B cell (primary cell): ENCODE data around the gene SPECC1L. TPM values are rescaled to one million over a fixed set of nuclear protein-coding genes. Genes with fewer than 3 reads are reported as not detected.
"Not testable (repeated sequence)": the region's sequence is repeated elsewhere in the genome, so short reads cannot be mapped to it uniquely, and the experiment has no call there.

Experiments
- ATAC-seq: fragments of 200-7000 bp; cut with Tn5 transposase; one replicate; pipeline ENCODE4 v1.10.0; 2021; ENCODE audit warnings: low read depth, mild to moderate bottlenecking, moderate number of reproducible peaks, moderate library complexity
- CTCF ChIA-PET: fragments of 350-600 bp; sonication (Branson Sonifier 250); formaldehyde crosslinking; loops from one replicate; lab custom pipeline; 2021; ENCODE audit warnings: antibody characterized with exemption, inconsistent platforms; lab: Charles Lee
- POLR2A ChIA-PET: fragments of 350-600 bp; sonication (Branson Sonifier 250); formaldehyde crosslinking; loops from one replicate; lab custom pipeline; 2021; ENCODE audit warnings: antibody characterized with exemption; lab: Charles Lee
- DNase-seq: peaks from one replicate; pipeline ENCODE4 v3.0.0; 2013
- H2AFZ ChIP-seq: 2 replicates; pipeline ENCODE4 v1.6.1; 2012; ENCODE audit warnings: mild to moderate bottlenecking, low read depth, low read length; ENCODE audit not compliant: insufficient read depth, poor library complexity, severe bottlenecking
- H3K27ac ChIP-seq, 2 donors: 1 replicate in 1 of 2; 2 replicates in 1 of 2; pipeline ENCODE4 v1.5.1; 2012 to 2013; ENCODE audit warnings: low read length in 2 of 2, mild to moderate bottlenecking in 2 of 2, moderate library complexity in 1 of 2
- H3K27me3 ChIP-seq, 4 experiments: fragments of 200-600 bp in 1 of 4; sonication (generic) in 1 of 4; replicated peaks in 1 of 4; 1 replicate in 2 of 4; 2 replicates in 2 of 4; pipeline versions ENCODE4 v1.6.1 to v1.7.0; 2013 to 2016; ENCODE audit warnings: low read length in 3 of 4, mild to moderate bottlenecking in 2 of 4, mixed read lengths in 1 of 4, moderate library complexity in 1 of 4; ENCODE audit not compliant: insufficient read depth in 4 of 4, control insufficient read depth in 3 of 4; ENCODE audit errors: control extremely low read depth in 1 of 4
- H3K36me3 ChIP-seq, 2 experiments: replicated peaks in 1 of 2; 1 replicate in 1 of 2; 2 replicates in 1 of 2; pipeline versions ENCODE4 v1.6.1 to v1.7.1; 2013; ENCODE audit warnings: low read length in 1 of 2; ENCODE audit not compliant: insufficient read depth in 2 of 2, control insufficient read depth in 1 of 2; ENCODE audit errors: control extremely low read depth in 1 of 2, extremely low read depth in 1 of 2
- H3K4me1 ChIP-seq, 2 donors: fragments of 200-600 bp in 1 of 2; sonication (generic) in 1 of 2; 1 replicate in 1 of 2; 2 replicates in 1 of 2; pipeline versions ENCODE4 v1.5.1 to v1.6.1; 2013 to 2017; ENCODE audit warnings: low read length in 2 of 2; ENCODE audit not compliant: control insufficient read depth in 2 of 2, insufficient read depth in 2 of 2
- H3K4me2 ChIP-seq: replicated peaks from 2 replicates; pipeline ENCODE3; 2012; ENCODE audit warnings: mild to moderate bottlenecking, low read depth, low read length; ENCODE audit not compliant: poor library complexity, severe bottlenecking
- H3K4me3 ChIP-seq, 5 experiments: fragments of 200-600 bp in 1 of 5; sonication (generic) in 1 of 5; 1 replicate in 3 of 5; 2 replicates in 2 of 5; pipeline versions ENCODE4 v1.5.1 to v1.7.0; 2011 to 2016; ENCODE audit warnings: low read length in 4 of 5, mild to moderate bottlenecking in 4 of 5, low read depth in 2 of 5, control low read depth in 1 of 5, moderate library complexity in 1 of 5; ENCODE audit not compliant: insufficient read depth in 1 of 5; ENCODE audit errors: control extremely low read depth in 1 of 5, extremely low read depth in 1 of 5
- H3K79me2 ChIP-seq: fragments of 200-600 bp; sonication (generic); one replicate; pipeline ENCODE4 v1.6.0; 2016; ENCODE audit warnings: low read length; ENCODE audit not compliant: control insufficient read depth, insufficient read depth
- H3K9ac ChIP-seq: fragments of 200-600 bp; sonication (generic); 2 replicates; pipeline ENCODE4 v1.6.1; 2017; ENCODE audit warnings: mild to moderate bottlenecking, low read length, moderate library complexity
- H3K9me3 ChIP-seq, 3 donors: one replicate each; pipeline versions ENCODE4 v1.6.1 to v1.7.1; 2013; ENCODE audit warnings: low read length in 2 of 3; ENCODE audit not compliant: control insufficient read depth in 2 of 3, insufficient read depth in 1 of 3; ENCODE audit errors: control extremely low read depth in 1 of 3
- H4K20me1 ChIP-seq: 2 replicates; pipeline ENCODE4 v1.6.0; 2012; ENCODE audit warnings: mild to moderate bottlenecking, low read length; ENCODE audit not compliant: insufficient read depth, control insufficient read depth, poor library complexity, severe bottlenecking
- H3K27ac Mint-ChIP-seq: one replicate; pipeline ENCODE4 v1.8.0; 2021; ENCODE audit warnings: mixed read lengths
- H3K27me3 Mint-ChIP-seq: one replicate; pipeline ENCODE4 v1.8.0; 2021; ENCODE audit warnings: mixed read lengths
- H3K4me1 Mint-ChIP-seq: one replicate; pipeline ENCODE4 v1.8.0; 2021; ENCODE audit warnings: mixed read lengths
- H3K4me3 Mint-ChIP-seq: one replicate; pipeline ENCODE4 v1.8.0; 2021; ENCODE audit warnings: mixed read lengths
- H3K9me3 Mint-ChIP-seq: one replicate; pipeline ENCODE4 v1.8.0; 2022; ENCODE audit warnings: mixed read lengths; ENCODE audit not compliant: insufficient read depth
- EZH2 ChIP-seq: IDR thresholded peaks from 2 replicates; pipeline ENCODE4 v1.6.1; 2012; ENCODE audit warnings: borderline replicate concordance, low read depth, mild to moderate bottlenecking, moderate library complexity, low read length; ENCODE audit not compliant: insufficient read depth, poor library complexity, severe bottlenecking
- WGBS: methylation state at CpG from one replicate; pipeline ENCODE4 v1.1.5; 2013; ENCODE audit warnings: missing lambda C conversion rate; ENCODE audit not compliant: insufficient coverage; 5-methylcytosine and 5-hydroxymethylcytosine counted together
- intact Hi-C: fragments of 100-400 bp; cut with micrococcal nuclease; formaldehyde crosslinking; loops from one replicate; pipeline ENCODE4 v1.10.0; 2022
- polyA plus RNA-seq: library from polyadenylated mRNA; depleted of rRNA; stranded (reverse); fragments of >200 nt; gene quantifications from 2 replicates; pipeline ENCODE4 v1.2.3, GENCODE V29; 2012
- total RNA-seq, 2 donors: library from RNA; stranded (reverse); fragments of 120-200 nt in 1 of 2; gene quantifications; 1 replicate in 1 of 2; 2 replicates in 1 of 2; pipeline versions ENCODE4 v1.2.3 to v1.2.4, GENCODE V29; 2013 to 2022
- TF ChIP-seq, protein P1 (sequence below): fragments of 200-600 bp; IDR thresholded peaks from one replicate; pipeline ENCODE4 v1.8.0; 2022; ENCODE audit warnings: antibody characterized with exemption, mild to moderate bottlenecking

Gene SPECC1L
- total and polyA plus RNA-seq, 2 donors (not counting 1 experiment from before 2014, with no cell fraction given) = 14.4 to 85.3 TPM

DNA sequence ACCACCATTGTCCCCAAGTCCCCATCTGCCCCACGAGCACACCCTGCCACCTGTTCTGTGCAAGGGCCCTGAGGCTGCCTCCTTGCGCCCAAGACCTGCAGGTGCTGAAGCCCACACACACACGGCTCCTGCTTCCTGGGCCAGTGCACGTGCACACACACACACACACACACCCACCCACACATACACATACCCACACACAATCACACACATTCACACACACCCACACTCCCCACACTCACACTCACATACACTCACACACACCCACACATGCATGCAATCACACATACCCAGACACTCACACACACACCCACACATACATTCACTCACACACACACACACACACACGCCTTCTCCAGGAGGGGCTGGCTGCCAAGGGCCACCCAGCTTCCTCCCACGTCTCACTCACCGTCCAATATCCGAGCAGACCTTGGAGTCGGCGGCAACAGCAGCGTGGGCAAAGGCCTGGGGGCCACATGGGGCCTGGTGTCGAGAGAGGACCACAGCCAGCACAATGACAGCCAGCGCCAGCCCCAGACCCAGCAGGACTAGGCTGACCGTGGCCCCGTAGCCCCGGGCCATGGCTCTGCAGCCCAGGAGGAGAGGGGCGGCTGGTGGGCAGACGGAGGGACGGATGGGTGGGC, 26.4 kb upstream of the SPECC1L start:
- Mint-ChIP-seq H3K4me1 (peaks cover 21% of the 10 kb centered on the region), H3K27me3 (no peaks in the 10 kb centered on the region), H3K27ac (no peak overlapping the region), H3K9me3 (no peaks in the 10 kb centered on the region), H3K4me3 (peak overlapping the region; percentile 11)
- intact Hi-C loops = loop anchor here (10.0 kb wide), 1 partner anchor 59 kb away; the partner anchor contains the start of gene SUSD2
- WGBS = 63% methylated on average over 17 of the region's 19 CpGs
- H3K9me3 ChIP-seq = no peaks in the 10 kb centered on the region
- no peak overlapping the region for H3K4me2 ChIP-seq
- H3K27me3 ChIP-seq = no peaks in the 10 kb centered on the region
- peaks cover 14 to 25% of the 10 kb centered on the region in 2 donors for H3K4me1 ChIP-seq
- DNase-seq = no peak
- no peaks in the 10 kb centered on the region for H4K20me1 ChIP-seq
- H3K36me3 ChIP-seq = no peaks in the 10 kb centered on the region
- no peak overlapping the region for H2AFZ ChIP-seq
- CTCF ChIA-PET = interaction anchor here (2.3 kb wide), 1 partner anchor 13 kb away, joined by 7 read pairs; no protein-coding TSS in a partner anchor
- no peak overlapping the region for H3K4me3 ChIP-seq
- TF ChIP-seq EZH2 = no peak
- TF ChIP-seq, protein P1, sequence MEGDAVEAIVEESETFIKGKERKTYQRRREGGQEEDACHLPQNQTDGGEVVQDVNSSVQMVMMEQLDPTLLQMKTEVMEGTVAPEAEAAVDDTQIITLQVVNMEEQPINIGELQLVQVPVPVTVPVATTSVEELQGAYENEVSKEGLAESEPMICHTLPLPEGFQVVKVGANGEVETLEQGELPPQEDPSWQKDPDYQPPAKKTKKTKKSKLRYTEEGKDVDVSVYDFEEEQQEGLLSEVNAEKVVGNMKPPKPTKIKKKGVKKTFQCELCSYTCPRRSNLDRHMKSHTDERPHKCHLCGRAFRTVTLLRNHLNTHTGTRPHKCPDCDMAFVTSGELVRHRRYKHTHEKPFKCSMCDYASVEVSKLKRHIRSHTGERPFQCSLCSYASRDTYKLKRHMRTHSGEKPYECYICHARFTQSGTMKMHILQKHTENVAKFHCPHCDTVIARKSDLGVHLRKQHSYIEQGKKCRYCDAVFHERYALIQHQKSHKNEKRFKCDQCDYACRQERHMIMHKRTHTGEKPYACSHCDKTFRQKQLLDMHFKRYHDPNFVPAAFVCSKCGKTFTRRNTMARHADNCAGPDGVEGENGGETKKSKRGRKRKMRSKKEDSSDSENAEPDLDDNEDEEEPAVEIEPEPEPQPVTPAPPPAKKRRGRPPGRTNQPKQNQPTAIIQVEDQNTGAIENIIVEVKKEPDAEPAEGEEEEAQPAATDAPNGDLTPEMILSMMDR = no peak
- no peak for ATAC-seq
- H3K9ac ChIP-seq = no peak overlapping the region
- POLR2A ChIA-PET = no interaction called here
- no peaks in the 10 kb centered on the region for H3K79me2 ChIP-seq
- no peak overlapping the region for H3K27ac ChIP-seq

DNA sequence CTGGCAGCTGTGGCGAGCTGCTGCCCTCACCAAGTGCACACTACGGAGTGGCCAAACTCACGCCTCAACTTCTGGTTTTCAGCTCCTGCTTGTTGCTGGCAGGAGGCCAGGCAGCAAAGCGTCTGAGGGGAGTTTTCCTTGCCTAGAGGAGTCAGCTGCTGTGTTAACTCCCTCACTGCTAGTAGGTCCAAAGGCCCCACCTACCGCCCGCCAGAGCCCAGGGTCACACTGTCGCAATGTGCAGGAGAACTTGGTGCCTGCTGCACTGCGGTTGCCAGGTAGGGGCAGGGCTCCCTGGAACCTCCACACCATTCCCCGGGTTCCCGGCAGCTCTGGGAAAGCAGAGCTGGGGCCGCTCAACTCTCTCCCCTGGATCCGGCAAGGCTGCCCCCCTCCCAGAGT, 25.6 kb upstream of the SPECC1L start, which contains the start of gene GGT5:
TSS of gene GGT5 (minus strand) at position 53 of the 402 bp plus-strand sequence. CDS start 357 bp downstream, outside the sequence.
- H3K27ac ChIP-seq, H3K4me2 ChIP-seq, H3K4me3 ChIP-seq, ATAC-seq, H3K9me3 ChIP-seq, H3K36me3 ChIP-seq, H2AFZ ChIP-seq, H3K27ac Mint-ChIP-seq, H3K9ac ChIP-seq, DNase-seq, H4K20me1 ChIP-seq, H3K27me3 ChIP-seq, H3K27me3 Mint-ChIP-seq, H3K79me2 ChIP-seq, POLR2A ChIA-PET, H3K9me3 Mint-ChIP-seq: not testable (repeated sequence)
- intact Hi-C loops = loop anchor here (5.0 to 10.0 kb wide), 2 partner anchors 60 to 138 kb away; partner anchors contain the start of gene SUSD2
- Mint-ChIP-seq H3K4me3 (peak within 1 kb of the TSS; percentile 11), H3K4me1 (peaks cover 21% of the 10 kb centered on the region)
- CTCF ChIA-PET = interaction anchor here (1.0 kb wide), 1 partner anchor 19 kb away, joined by 3 read pairs; no protein-coding TSS in a partner anchor
- WGBS = 65% methylated on average over 7 of the region's 12 CpGs
- H3K4me1 ChIP-seq = peaks cover 14 to 25% of the 10 kb centered on the region in 2 donors

- H3K79me2 ChIP-seq, ATAC-seq, H3K36me3 ChIP-seq, H3K27me3 ChIP-seq, H3K27ac ChIP-seq, H3K4me3 ChIP-seq, DNase-seq, H3K27ac Mint-ChIP-seq, H3K9me3 Mint-ChIP-seq, H4K20me1 ChIP-seq, H3K4me2 ChIP-seq, H3K4me3 Mint-ChIP-seq, H3K27me3 Mint-ChIP-seq, H3K9ac ChIP-seq, H3K9me3 ChIP-seq, H2AFZ ChIP-seq: not testable (repeated sequence)
- WGBS = 91% methylated on average over 10 of the region's 18 CpGs
- intact Hi-C loops = loop anchor here (5.0 to 10.0 kb wide), 2 partner anchors 61 to 139 kb away; partner anchors contain the start of gene SUSD2
- H3K4me1 ChIP-seq = peaks cover 14 to 25% of the 10 kb centered on the region in 2 donors
- ChIA-PET POLR2A (interaction anchor here (0.6 kb wide), 1 partner anchor 1437 kb away, joined by 4 read pairs; no protein-coding TSS in a partner anchor), CTCF (interaction anchor here (1.0 kb wide), 1 partner anchor 20 kb away, joined by 3 read pairs; no protein-coding TSS in a partner anchor)
- H3K4me1 Mint-ChIP-seq = peaks cover 21% of the 10 kb centered on the region
Observed at GRCh38 chr22:24245584-24246561, 24.8 kb upstream of the SPECC1L start.
